Breast epithelium (tissue), 4 donors: Measurements from ENCODE around the gene BOK. TPM values are rescaled to one million over a fixed set of nuclear protein-coding genes. Genes with fewer than 3 reads are reported as not detected.

Experiments
- DNase-seq, 2 donors: peaks; one replicate each; pipeline ENCODE4 v3.0.0-alpha.2; 2019; ENCODE audit warnings: low spot score in 2 of 2
- H3K27ac ChIP-seq, 2 donors: fragments of 200-600 bp; sonication (generic) in 1 of 2; one replicate each; pipeline ENCODE4 v1.5.1; 2016 to 2019; ENCODE audit warnings: mild to moderate bottlenecking in 1 of 2
- H3K27me3 ChIP-seq, 2 donors: fragments of 200-600 bp; sonication (generic) in 1 of 2; one replicate each; pipeline versions ENCODE4 v1.5.1 to v1.6.0; 2017 to 2019; ENCODE audit warnings: control low read depth in 1 of 2, mild to moderate bottlenecking in 1 of 2
- H3K36me3 ChIP-seq: fragments of 200-600 bp; one replicate; pipeline ENCODE4 v1.5.1; 2019
- H3K4me1 ChIP-seq, 2 donors: fragments of 200-600 bp; sonication (generic); one replicate each; pipeline ENCODE4 v1.5.1; 2016 to 2019; ENCODE audit warnings: control low read depth in 1 of 2
- H3K4me3 ChIP-seq, 3 donors: fragments of 200-600 bp; sonication (generic); 1 replicate in 2 of 3; 2 replicates in 1 of 3; pipeline ENCODE4 v1.5.1; 2016 to 2019; ENCODE audit warnings: mild to moderate bottlenecking in 3 of 3, moderate library complexity in 2 of 3
- H3K9me3 ChIP-seq, 2 donors: fragments of 200-600 bp; sonication (generic) in 1 of 2; one replicate each; pipeline ENCODE4 v1.5.1; 2016 to 2019; ENCODE audit warnings: control low read depth in 1 of 2
- CTCF ChIP-seq, 3 donors: fragments of 450-650 bp; IDR thresholded peaks; one replicate each; pipeline ENCODE4 v1.5.1; 2016 to 2017; ENCODE audit warnings: antibody characterized with exemption in 3 of 3, mild to moderate bottlenecking in 3 of 3, moderate library complexity in 3 of 3
- POLR2A ChIP-seq: fragments of 450-650 bp; IDR thresholded peaks from one replicate; pipeline ENCODE4 v1.6.1; 2016; ENCODE audit warnings: antibody characterized with exemption, mild to moderate bottlenecking, moderate library complexity
- POLR2AphosphoS5 ChIP-seq, 3 donors: sonication (generic); formaldehyde crosslinking; IDR thresholded peaks; one replicate each; pipeline ENCODE4 v1.6.1; 2017; ENCODE audit warnings: antibody characterized with exemption in 3 of 3
- intact Hi-C: fragments of 100-400 bp; cut with DNase I; formaldehyde crosslinking; loops from one replicate; pipeline ENCODE4 v1.15.1; 2023; ENCODE audit warnings: low total_unique reads
- total RNA-seq, 3 donors: library from RNA; depleted of rRNA; stranded (reverse); fragments of >200 nt; gene quantifications; one replicate each; pipeline ENCODE4 v1.1.0, GENCODE V29; 2016

The BOK gene
- total RNA-seq, 3 donors from 2014 or later, result 32.2 to 77.6 (median 40.3) TPM

- Histone ChIP-seq H3K27me3 (no peaks in the 10 kb centered on the region), H3K4me1 (peaks cover 0 to 16% of the 10 kb centered on the region in 2 donors), H3K4me3 (no peak overlapping the region), H3K9me3 (no peaks in the 10 kb centered on the region), H3K27ac (no peak overlapping the region), H3K36me3 (no peaks in the 10 kb centered on the region)
- no peak for DNase-seq
- intact Hi-C loops, result no loop called here
- no peak for TF ChIP-seq POLR2AphosphoS5 (IDR thresholded peaks at IDR 0.05)
- TF ChIP-seq CTCF (IDR thresholded peaks at IDR 0.05), result no peak
- no peak for TF ChIP-seq POLR2A
Measured at GRCh38 chr2:241545523-241546473, 12.7 kb upstream of the BOK start.

GRCh38 chr2:241546771-241547498 lies 11.6 kb upstream of the BOK start:
- H3K4me3 ChIP-seq, result peak overlapping the region in 1 of 3 donors; percentile 23
- no peak overlapping the region for H3K27ac ChIP-seq
- no peak for TF ChIP-seq CTCF (IDR thresholded peaks at IDR 0.05)
- TF ChIP-seq POLR2AphosphoS5 (IDR thresholded peaks at IDR 0.05), result no peak
- no peak for TF ChIP-seq POLR2A
- no peaks in the 10 kb centered on the region for H3K9me3 ChIP-seq
- H3K36me3 ChIP-seq, result no peaks in the 10 kb centered on the region
- H3K27me3 ChIP-seq, result no peaks in the 10 kb centered on the region
- intact Hi-C loops, result no loop called here
- DNase-seq, result no peak
- peaks cover 0 to 7% of the 10 kb centered on the region in 2 donors for H3K4me1 ChIP-seq

- no peak for DNase-seq
- no peaks in the 10 kb centered on the region for H3K27me3 ChIP-seq
- H3K4me1 ChIP-seq, result peaks cover 0 to 7% of the 10 kb centered on the region in 2 donors
- no peak overlapping the region for H3K27ac ChIP-seq
- no peaks in the 10 kb centered on the region for H3K9me3 ChIP-seq
- intact Hi-C loops, result no loop called here
- H3K36me3 ChIP-seq, result no peaks in the 10 kb centered on the region
- no peak overlapping the region for H3K4me3 ChIP-seq
- TF ChIP-seq CTCF (IDR thresholded peaks at IDR 0.05) (no peak), POLR2AphosphoS5 (IDR thresholded peaks at IDR 0.05) (no peak), POLR2A (no peak)
Measured at GRCh38 chr2:241547781-241548450, 10.6 kb upstream of the BOK start.

- DNase-seq, result no peak
- peaks cover 0 to 7% of the 10 kb centered on the region in 2 donors for H3K4me1 ChIP-seq
- no peak overlapping the region for H3K4me3 ChIP-seq
- no peaks in the 10 kb centered on the region for H3K9me3 ChIP-seq
- intact Hi-C loops, result no loop called here
- H3K27ac ChIP-seq, result no peak overlapping the region
- no peaks in the 10 kb centered on the region for H3K36me3 ChIP-seq
- no peak for TF ChIP-seq POLR2A
- TF ChIP-seq CTCF (IDR thresholded peaks at IDR 0.05), result no peak
- no peak for TF ChIP-seq POLR2AphosphoS5 (IDR thresholded peaks at IDR 0.05)
- H3K27me3 ChIP-seq, result no peaks in the 10 kb centered on the region
Measured at GRCh38 chr2:241548451-241548835, 10.1 kb upstream of the BOK start.
